ENCODE data around the gene RHBDD1.

The RHBDD1 gene

GRCh38 chr2:226791487-226792081, 44.3 kb upstream of the RHBDD1 start:
- in situ Hi-C loops (cut with HindIII; ENCODE audit: low sequenced_read_pairs): loop anchor here (25.0 kb wide), 3 partner anchors 579 to 1129 kb away; no protein-coding TSS in a partner anchor
- H3K4me3 ChIP-seq (ENCODE audit: low read depth, low read length): peak overlapping the region; percentile 88
- TF ChIP-seq CTCF (IDR thresholded peaks at IDR 0.05; ENCODE audit: low read depth, low read length, missing control alignments): no peak
- DNase-seq (ENCODE audit: low read depth): no peak

GRCh38 chr2:226792155-226792881, 43.5 kb upstream of the RHBDD1 start:
- DNase-seq (ENCODE audit: low read depth): no peak
- H3K4me3 ChIP-seq (ENCODE audit: low read depth, low read length): peak overlapping the region; percentile 88
- TF ChIP-seq CTCF (IDR thresholded peaks at IDR 0.05; ENCODE audit: low read depth, low read length, missing control alignments): no peak
- in situ Hi-C loops (cut with HindIII; ENCODE audit: low sequenced_read_pairs): loop anchor here (25.0 kb wide), 3 partner anchors 580 to 1130 kb away; no protein-coding TSS in a partner anchor

- in situ Hi-C loops (cut with HindIII; ENCODE audit: low sequenced_read_pairs): loop anchor here (25.0 kb wide), 3 partner anchors 581 to 1131 kb away; no protein-coding TSS in a partner anchor
- no peak for TF ChIP-seq CTCF (IDR thresholded peaks at IDR 0.05; ENCODE audit: low read depth, low read length, missing control alignments)
- H3K4me3 ChIP-seq (ENCODE audit: low read depth, low read length): peak overlapping the region; percentile 88
- no peak for DNase-seq (ENCODE audit: low read depth)
These were observed 42.2 kb upstream of the RHBDD1 start for GRCh38 chr2:226793646-226794045.

GRCh38 chr2:226794196-226794661, 41.6 kb upstream of the RHBDD1 start:
- no peak for TF ChIP-seq CTCF (IDR thresholded peaks at IDR 0.05; ENCODE audit: low read depth, low read length, missing control alignments)
- in situ Hi-C loops (cut with HindIII; ENCODE audit: low sequenced_read_pairs): loop anchor here (25.0 kb wide), 3 partner anchors 582 to 1132 kb away; no protein-coding TSS in a partner anchor
- no peak for DNase-seq (ENCODE audit: low read depth)
- H3K4me3 ChIP-seq (ENCODE audit: low read depth, low read length): peak overlapping the region; percentile 88

- no peak for TF ChIP-seq CTCF (IDR thresholded peaks at IDR 0.05; ENCODE audit: low read depth, low read length, missing control alignments)
- in situ Hi-C loops (cut with HindIII; ENCODE audit: low sequenced_read_pairs): loop anchor here (25.0 kb wide), 3 partner anchors 582 to 1132 kb away; no protein-coding TSS in a partner anchor
- H3K4me3 ChIP-seq (ENCODE audit: low read depth, low read length): peak overlapping the region; percentile 88
- DNase-seq (ENCODE audit: low read depth): peak; percentile 91
These were observed 41.1 kb upstream of the RHBDD1 start for GRCh38 chr2:226794751-226795171.

- no peak for DNase-seq (ENCODE audit: low read depth)
- in situ Hi-C loops (cut with HindIII; ENCODE audit: low sequenced_read_pairs): loop anchor here (25.0 kb wide), 3 partner anchors 583 to 1133 kb away; no protein-coding TSS in a partner anchor
- peak; percentile 27 for TF ChIP-seq CTCF (IDR thresholded peaks at IDR 0.05; ENCODE audit: low read depth, low read length, missing control alignments)
- peak overlapping the region; percentile 88 for H3K4me3 ChIP-seq (ENCODE audit: low read depth, low read length)
These were observed 40.4 kb upstream of the RHBDD1 start for GRCh38 chr2:226795281-226796011.

Measured in astrocyte of the cerebellum (primary cell).